ENCODE results near the gene CYFIP1.
"Not testable (repeated sequence)": the region's sequence is repeated elsewhere in the genome, so short reads cannot be mapped to it uniquely, and the experiment has no call there.

The CYFIP1 gene

GRCh38 chr15:22980189-22981050, at the start of gene CYFIP1:
CYFIP1 (minus strand) TSS chr15:22980368; CDS start chr15:22947285, 33,083 bp downstream.
- DNase-seq (ENCODE audit: low spot score) (peak; percentile 62), FAIRE-seq (no peak)

DNA sequence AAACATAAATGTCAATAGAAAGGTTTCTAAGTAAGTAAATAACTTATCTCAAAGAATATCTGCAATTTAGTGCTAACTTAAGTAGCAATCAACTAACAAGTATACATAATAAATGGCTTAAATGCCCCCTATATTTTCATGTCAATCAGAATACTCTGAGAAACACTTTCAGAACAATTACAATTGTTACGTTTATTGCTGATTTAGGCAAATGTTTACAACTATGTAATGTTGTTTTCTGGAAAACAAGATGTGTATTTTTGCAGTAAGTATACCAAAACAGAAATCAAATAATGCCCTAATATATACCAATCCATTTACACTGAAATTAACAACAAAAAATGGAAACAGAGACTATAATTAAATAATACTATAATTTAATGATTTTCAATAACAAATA, 46.0 kb upstream of the CYFIP1 start:
- FAIRE-seq (no peak), DNase-seq (ENCODE audit: low spot score) (no peak)

DNA sequence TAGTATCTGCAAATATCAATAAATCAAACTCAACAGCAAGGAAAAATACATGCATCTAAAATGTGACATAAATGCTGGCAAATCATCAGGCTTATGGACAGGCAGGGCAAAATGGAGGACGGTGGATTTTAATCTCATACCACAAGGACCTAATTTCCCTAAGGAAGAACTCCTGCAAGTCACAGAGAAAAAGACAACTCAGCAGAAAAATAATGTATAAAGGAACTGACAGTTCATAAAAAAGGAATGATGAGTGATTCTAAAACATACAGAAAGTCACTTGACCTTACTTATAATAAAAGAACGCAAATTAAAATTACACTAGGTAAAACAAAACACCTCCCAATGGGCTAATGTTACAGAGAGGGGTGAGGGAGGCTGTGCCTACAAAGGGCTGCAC, 42.0 kb upstream of the CYFIP1 start:
- no peak for FAIRE-seq
- no peak for DNase-seq (ENCODE audit: low spot score)

- DNase-seq (ENCODE audit: low spot score) (no peak), FAIRE-seq (no peak)
These were observed 34.3 kb upstream of the CYFIP1 start for GRCh38 chr15:23014394-23015000.

DNA sequence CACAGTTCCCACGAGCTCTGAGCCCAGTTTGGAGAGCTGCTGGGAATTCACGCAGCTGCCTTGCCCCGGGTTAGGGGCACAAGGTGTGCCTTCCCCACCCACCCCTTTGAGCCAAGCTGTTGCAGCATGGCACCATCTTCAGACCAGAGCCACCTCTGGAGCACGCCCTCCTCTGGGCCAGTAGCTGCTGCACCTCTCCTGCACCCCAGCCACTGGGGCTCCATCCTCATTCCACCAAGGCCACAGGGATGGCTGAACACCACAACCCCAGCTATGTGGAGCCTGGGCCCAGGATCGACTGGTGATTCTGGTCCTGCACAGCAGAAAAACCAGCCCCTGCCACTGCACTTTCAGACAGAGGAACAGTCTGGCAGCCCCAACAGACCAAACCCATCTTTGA, 33.5 kb upstream of the CYFIP1 start:
- FAIRE-seq (no peak), DNase-seq (ENCODE audit: low spot score) (no peak)

DNA sequence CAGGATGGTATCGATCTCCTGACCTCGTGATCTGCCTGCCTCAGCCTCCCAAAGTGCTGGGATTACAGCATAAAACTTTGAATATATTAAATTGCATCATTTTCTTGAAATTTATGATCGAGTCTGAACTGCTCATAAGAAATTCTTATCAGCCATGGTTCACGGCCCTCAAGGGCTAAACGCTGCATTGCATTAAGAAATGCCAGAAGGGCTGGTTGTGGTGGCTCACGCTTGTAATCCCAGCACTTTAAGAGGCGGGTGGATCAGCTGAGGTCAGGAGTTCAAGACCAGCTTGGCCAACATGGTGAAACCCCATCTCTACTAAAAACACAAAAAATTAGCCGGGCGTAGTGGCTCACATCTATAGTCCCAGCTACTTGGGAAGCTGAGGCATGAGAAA, 32.4 kb upstream of the CYFIP1 start:
- FAIRE-seq; DNase-seq (ENCODE audit: low spot score): not testable (repeated sequence)

- FAIRE-seq (no peak), DNase-seq (ENCODE audit: low spot score) (no peak)
These were observed 23.6 kb upstream of the CYFIP1 start for GRCh38 chr15:23003736-23004135.

DNA sequence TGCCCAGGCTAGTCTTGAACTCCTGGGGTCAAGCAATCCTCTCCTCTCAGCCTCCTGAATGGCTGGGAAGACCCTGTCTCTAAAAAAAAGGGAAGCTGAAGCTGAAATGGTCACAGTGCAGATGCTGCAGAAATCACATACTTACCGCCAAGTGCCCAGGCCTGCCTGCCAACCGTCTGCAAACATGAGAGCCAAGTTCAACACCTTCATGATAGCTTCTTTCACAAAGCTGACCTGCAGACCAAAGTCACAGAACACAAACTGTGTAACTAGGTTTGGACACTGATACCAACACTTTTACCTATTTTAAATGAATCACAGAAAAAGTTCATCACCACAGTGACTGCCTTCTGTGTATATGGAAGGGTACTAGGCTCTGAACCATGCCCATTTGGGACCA, 22.8 kb upstream of the CYFIP1 start:
- FAIRE-seq = no peak
- DNase-seq (ENCODE audit: low spot score) = no peak

DNA sequence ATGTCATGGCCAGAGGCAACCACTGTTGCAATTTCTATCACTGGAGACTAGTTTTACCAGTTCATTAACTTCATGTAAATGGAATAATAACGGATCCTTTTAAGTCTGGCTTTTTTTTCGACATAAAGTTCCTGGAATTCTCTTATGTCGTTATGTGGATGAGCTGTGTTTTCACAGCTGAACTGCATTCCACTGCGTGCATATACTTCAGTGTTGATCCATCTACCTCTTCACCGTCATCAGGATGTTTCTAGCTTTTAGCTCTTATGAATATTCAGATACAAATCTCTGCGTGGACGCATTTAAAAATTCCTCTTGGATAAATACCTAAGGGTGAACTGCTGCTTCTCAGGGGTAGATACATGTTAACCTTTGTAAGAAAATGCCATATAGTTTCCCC, 15.6 kb upstream of the CYFIP1 start:
- no peak for FAIRE-seq
- no peak for DNase-seq (ENCODE audit: low spot score)

GRCh38 chr15:22992024-22992326, 11.8 kb upstream of the CYFIP1 start:
- FAIRE-seq (no peak), DNase-seq (ENCODE audit: low spot score) (no peak)

- DNase-seq (ENCODE audit: low spot score) (no peak), FAIRE-seq (no peak)
These were observed 9.7 kb upstream of the CYFIP1 start for GRCh38 chr15:22989576-22990477.

DNA sequence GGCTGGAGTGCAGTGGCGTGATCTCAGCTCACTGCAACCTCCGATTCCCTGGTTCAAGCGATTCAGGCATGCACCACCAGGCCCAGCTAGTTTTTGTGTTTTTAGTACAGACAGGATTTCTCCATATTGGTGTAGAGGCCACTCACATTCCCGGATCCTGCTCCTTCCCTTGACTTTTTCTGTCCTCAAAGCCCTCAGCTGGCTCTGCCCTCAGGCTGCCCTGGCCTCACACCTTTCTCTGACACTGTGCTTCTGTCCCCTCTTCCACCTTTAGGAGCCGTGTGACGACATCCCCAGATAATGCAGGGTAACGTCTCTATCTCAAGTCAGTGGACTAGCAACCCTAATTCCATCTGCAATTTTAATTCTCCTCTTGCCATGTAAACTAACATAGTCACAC, 8.6 kb upstream of the CYFIP1 start:
- FAIRE-seq (no peak), DNase-seq (ENCODE audit: low spot score) (no peak)

- FAIRE-seq = not testable (repeated sequence)
These were observed 1.8 kb upstream of the CYFIP1 start for GRCh38 chr15:22981931-22982330.

DNA sequence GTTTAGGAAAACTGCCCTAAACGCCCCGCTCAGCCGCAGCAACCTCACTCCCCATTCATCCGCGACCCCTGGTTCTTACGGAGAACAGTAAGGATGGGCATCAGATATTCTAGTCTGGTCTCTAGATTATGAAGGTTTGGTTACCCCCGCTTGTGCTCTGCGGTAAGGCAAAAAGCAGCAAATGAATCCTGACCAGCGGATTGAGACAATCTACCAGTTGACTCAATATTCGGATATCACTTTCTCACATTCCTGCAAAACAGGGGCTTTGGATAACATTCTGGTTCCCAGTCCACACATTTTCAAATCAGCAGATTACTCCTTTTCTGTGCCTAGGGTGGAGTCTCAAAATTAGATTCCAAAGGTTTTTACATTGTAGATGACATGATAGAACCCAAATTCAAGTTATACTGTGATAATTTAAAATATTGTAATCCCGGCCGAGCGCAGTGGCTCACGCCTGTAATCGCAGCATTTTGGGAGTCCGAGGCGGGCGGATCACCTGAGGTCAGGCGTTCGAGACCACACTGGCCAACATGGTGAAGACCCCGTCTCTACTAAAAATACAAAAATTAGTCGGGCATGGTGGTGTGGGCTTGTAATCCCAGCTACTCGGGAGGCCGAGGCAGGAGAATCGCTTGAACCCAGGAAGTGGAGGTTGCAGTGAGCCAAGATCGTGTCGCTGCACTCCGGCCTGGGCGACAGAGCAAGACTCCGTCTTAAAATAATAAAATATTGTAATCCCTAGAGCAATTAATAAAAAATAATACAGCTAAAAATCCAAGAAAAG, 1.1 kb upstream of the CYFIP1 start:
- FAIRE-seq = no peak
- DNase-seq (ENCODE audit: low spot score) = no peak

More at GRCh38 chr15:22981931-22982330, 1.8 kb upstream of the CYFIP1 start:
- not testable (repeated sequence) for DNase-seq (ENCODE audit: low spot score)

DNA sequence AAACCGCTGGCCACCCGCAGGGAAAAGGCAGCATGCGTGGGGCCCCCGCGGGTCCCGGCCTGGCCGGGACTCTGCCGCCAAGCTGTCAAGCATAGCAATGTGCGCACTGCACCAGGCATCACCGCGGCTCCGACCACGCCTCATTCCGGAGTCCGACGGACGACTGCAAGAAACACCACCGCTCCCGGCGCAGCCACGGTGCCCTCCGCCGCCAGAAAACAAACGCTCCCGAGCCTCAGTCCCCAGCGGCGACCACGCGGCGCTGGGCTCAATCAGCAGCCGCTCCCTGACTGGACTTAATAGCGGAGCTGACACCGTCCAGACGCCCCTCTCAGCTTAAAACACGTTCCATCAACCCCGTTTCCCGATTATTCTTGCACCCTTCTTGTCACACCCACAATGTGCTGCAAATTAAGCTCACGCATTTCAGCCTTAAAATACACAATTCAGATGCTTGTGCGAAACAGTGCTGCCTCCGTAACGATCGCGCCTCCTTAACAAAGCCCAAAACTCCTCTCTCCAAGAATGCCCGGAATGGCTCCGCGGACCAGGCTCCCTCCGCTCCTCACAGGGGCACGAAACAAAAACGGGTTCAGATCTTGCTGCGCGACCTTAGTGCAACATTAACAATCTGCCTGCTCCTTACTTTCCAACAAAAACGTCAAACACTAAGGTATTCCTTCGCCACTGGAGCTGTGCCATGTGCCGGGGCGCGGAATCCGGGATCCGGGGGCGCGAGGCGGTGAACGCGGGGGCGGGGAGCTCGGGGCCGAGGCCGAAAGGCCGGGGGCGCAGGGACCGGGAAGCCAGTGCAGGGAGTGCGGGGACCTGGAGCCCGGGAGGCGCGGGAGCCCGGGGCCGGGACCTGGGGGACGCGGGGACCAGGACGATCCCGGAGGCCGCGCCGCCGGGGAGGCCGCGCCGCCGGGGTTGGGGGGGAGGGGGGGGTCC, 655 bp downstream of the CYFIP1 start:
- FAIRE-seq = no peak
- DNase-seq (ENCODE audit: low spot score) = no peak

GRCh38 chr15:22978691-22979237, 1.4 kb downstream of the CYFIP1 start:
- DNase-seq (ENCODE audit: low spot score) = no peak
- no peak for FAIRE-seq

DNA sequence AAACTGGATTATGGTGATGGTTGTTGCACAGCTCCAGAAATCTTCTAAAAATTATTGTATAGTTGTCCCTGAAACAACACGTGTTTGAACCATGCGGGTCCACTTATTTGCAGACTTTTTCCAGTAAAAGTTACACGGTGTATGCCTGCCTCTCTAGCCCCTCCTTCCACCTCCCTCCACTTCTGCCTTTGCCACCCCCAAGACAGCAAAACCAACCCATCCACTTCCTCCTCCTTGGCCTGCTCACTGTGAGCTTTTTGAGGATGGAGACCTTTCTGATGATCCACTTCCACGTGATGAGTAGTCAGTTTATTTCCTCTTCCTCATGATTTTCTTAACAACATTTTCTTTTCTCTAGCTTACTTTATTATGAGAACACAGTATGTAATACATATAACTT, 5.4 kb downstream of the CYFIP1 start:
- no peak for FAIRE-seq
- no peak for DNase-seq (ENCODE audit: low spot score)

DNA sequence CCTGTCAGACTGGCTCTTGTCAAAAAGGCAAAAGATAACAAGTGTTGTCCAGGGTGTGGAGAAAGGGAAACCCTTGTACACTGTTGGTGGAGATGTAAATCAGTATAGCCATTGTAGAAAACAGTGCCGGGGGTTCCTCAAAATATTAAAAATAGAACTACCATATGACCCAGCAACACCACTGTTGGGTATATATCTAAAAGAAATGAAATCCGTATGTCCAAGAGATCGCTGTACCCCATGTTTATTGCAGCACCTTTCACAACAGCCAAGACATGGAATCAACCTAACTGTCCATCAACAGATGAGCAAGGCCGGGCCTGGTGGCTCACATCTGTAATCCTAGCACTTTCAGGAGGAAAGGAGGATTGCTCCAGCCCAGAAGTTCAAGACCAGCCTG, 6.2 kb downstream of the CYFIP1 start:
- no peak for DNase-seq (ENCODE audit: low spot score)
- FAIRE-seq = no peak

DNA sequence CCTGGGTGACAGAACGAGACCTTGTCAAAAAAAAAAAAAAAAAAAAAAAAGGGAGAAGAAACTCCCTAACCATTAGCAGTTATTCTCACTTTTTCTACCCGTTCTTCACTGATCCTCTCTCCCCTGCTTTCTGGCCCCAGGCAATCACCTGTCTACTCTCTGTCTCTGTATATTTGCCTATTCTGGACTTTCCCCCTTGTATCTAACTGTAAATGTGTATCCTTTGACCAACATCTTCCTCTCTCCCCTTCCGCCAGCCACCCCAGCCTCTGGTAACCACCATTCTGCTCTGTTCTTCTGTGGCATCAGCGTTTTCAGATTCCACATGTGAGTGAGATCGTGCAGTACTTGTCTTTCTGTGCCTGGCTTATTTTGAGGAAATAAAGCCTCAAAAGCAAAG, 6.9 kb downstream of the CYFIP1 start:
- DNase-seq (ENCODE audit: low spot score) (no peak), FAIRE-seq (no peak)

DNA sequence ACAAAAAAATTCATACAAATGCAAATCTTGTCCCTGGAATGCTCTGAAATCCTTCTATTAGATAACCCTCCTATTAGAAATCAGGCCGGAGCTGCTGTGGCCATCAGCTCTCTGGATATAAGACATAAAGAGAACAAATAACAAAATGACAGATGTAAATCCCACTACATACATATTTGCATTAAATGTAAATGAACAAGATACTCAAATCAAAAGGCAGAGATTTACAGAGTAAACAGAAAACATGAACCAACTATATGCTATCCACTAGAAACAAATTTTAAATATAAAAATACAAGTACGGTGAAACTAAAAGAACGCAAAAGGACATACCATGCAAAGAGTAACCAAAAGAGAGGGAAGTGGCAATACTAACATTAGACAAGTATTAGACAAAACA, 10.7 kb downstream of the CYFIP1 start:
- FAIRE-seq = no peak
- DNase-seq (ENCODE audit: low spot score) = no peak
